ENCODE results near the gene TPD52L1.

DNA sequence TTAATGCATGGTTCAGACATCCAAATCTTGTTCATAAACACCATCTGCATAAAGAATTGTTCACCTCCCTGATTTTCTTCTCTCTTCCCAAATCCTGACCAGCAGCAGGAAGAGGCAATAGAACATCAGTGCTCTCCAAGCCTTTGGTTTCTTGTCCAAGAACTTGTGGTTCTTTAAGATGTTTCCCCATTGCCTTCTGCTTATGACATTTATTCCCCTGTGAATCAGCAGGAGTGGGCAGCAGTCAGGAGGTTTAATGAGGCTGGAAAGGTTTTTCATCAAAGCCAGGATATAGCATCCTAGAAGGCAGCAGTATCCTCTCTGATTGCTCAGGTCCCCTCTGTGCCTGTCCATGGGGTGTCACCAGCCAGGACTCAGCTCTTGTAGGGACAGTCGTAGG lies 142.9 kb downstream of the TPD52L1 start:
- no peak for TF ChIP-seq POLR2A (IDR thresholded peaks at IDR 0.05)
- TF ChIP-seq, protein P1, sequence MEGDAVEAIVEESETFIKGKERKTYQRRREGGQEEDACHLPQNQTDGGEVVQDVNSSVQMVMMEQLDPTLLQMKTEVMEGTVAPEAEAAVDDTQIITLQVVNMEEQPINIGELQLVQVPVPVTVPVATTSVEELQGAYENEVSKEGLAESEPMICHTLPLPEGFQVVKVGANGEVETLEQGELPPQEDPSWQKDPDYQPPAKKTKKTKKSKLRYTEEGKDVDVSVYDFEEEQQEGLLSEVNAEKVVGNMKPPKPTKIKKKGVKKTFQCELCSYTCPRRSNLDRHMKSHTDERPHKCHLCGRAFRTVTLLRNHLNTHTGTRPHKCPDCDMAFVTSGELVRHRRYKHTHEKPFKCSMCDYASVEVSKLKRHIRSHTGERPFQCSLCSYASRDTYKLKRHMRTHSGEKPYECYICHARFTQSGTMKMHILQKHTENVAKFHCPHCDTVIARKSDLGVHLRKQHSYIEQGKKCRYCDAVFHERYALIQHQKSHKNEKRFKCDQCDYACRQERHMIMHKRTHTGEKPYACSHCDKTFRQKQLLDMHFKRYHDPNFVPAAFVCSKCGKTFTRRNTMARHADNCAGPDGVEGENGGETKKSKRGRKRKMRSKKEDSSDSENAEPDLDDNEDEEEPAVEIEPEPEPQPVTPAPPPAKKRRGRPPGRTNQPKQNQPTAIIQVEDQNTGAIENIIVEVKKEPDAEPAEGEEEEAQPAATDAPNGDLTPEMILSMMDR (IDR thresholded peaks at IDR 0.05): no peak

All from uterus (tissue), 2 donors.